DOHH2 (cell line): ENCODE measurements around the gene P3R3URF.

ENCODE experiments used
- H3F3A ChIP-seq: fragments of 200-600 bp; sonication (generic), shearing (Covaris generic); 2 replicates; pipeline ENCODE4 v1.6.0; 2016; ENCODE audit warnings: antibody characterized with exemption, mild to moderate bottlenecking; ENCODE audit not compliant: control insufficient read depth, insufficient read depth
- H3K27ac ChIP-seq: fragments of 200-600 bp; sonication (generic); 2 replicates; pipeline ENCODE4 v1.5.1; 2014; ENCODE audit warnings: low read depth, mild to moderate bottlenecking, low read length, moderate library complexity
- H3K27me3 ChIP-seq: fragments of 200-600 bp; sonication (generic); 2 replicates; pipeline ENCODE4 v1.6.1; 2014; ENCODE audit warnings: mild to moderate bottlenecking, low read length, mixed read lengths; ENCODE audit not compliant: control insufficient read depth
- H3K36me3 ChIP-seq: fragments of 200-600 bp; sonication (generic); 2 replicates; pipeline ENCODE4 v1.6.1; 2014; ENCODE audit warnings: mild to moderate bottlenecking, low read length, moderate library complexity, mixed read lengths; ENCODE audit not compliant: control insufficient read depth
- H3K4me1 ChIP-seq: fragments of 200-600 bp; sonication (generic); 2 replicates; pipeline ENCODE4 v1.6.1; 2014; ENCODE audit warnings: mild to moderate bottlenecking, low read length, mixed read lengths; ENCODE audit not compliant: control insufficient read depth
- H3K4me2 ChIP-seq: fragments of 200-600 bp; sonication (generic); 2 replicates; pipeline ENCODE4 v1.6.0; 2014; ENCODE audit warnings: mild to moderate bottlenecking, low read length, moderate library complexity
- H3K4me3 ChIP-seq: fragments of 200-600 bp; sonication (generic); 2 replicates; pipeline ENCODE4 v1.5.1; 2014; ENCODE audit warnings: mild to moderate bottlenecking, low read length, mixed read lengths
- H3K79me2 ChIP-seq: fragments of 200-600 bp; sonication (generic); 2 replicates; pipeline ENCODE4 v1.6.1; 2014; ENCODE audit warnings: mild to moderate bottlenecking, low read length, mixed read lengths; ENCODE audit not compliant: control insufficient read depth
- H3K9me2 ChIP-seq: fragments of 200-600 bp; sonication (generic); replicated peaks from 2 replicates; pipeline ENCODE4 v1.6.1; 2014; ENCODE audit warnings: mild to moderate bottlenecking, low read length, mixed read lengths; ENCODE audit not compliant: control insufficient read depth
- H3K9me3 ChIP-seq: fragments of 200-600 bp; sonication (generic); 2 replicates; pipeline ENCODE4 v1.6.1; 2014; ENCODE audit warnings: antibody characterized with exemption, low read length, mixed read lengths; ENCODE audit not compliant: control insufficient read depth, insufficient read depth
- H4K20me1 ChIP-seq: fragments of 200-600 bp; sonication (generic); 2 replicates; pipeline ENCODE4 v1.6.0; 2014; ENCODE audit warnings: low read depth, mild to moderate bottlenecking, antibody characterized with exemption, low read length, moderate library complexity; ENCODE audit not compliant: control insufficient read depth, insufficient read depth
- EZH2phosphoT487 ChIP-seq: fragments of 200-600 bp; sonication (generic); IDR thresholded peaks from 2 replicates; pipeline ENCODE4 v1.6.1; 2017; ENCODE audit warnings: borderline replicate concordance, mild to moderate bottlenecking, antibody characterized with exemption, low read length, moderate library complexity, mixed read lengths
- TF ChIP-seq, protein P1 (sequence below): fragments of 200-600 bp; sonication (generic); IDR thresholded peaks from one replicate; pipeline ENCODE4 v1.5.1; 2014; ENCODE audit warnings: antibody characterized with exemption, mild to moderate bottlenecking, low read depth, low read length; ENCODE audit not compliant: poor library complexity, severe bottlenecking

Gene P3R3URF

DNA sequence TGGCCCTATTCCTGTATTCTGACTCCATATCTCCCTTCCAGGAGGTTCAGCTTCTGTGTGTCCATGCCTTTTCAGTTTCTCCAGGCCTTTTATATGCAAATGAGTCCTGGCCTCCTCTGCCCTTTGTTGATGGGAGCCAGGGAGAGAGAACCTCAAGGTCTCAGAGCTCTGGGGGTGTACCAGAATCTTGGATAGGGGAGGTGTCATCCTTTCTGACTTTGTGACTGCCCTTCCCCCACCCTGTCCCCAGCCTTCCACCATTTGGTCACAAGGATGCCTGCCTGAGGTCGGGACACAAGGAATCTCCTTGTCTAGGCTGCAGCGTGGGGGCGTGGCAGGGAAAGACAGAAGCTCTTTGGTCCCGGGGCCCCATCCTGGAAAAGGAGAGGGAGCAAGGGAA, 45.5 kb upstream of the P3R3URF start:
- Histone ChIP-seq H3K79me2 (no peaks in the 10 kb centered on the region), H4K20me1 (no peaks in the 10 kb centered on the region), H3K9me3 (no peaks in the 10 kb centered on the region), H3F3A (no peaks in the 10 kb centered on the region), H3K36me3 (no peaks in the 10 kb centered on the region), H3K4me2 (no peak overlapping the region), H3K4me1 (peaks cover 14% of the 10 kb centered on the region), H3K4me3 (no peak overlapping the region), H3K9me2 (no peaks in the 10 kb centered on the region), H3K27me3 (peaks cover 4% of the 10 kb centered on the region; the same call in 1 of the 2 replicates), H3K27ac (no peak overlapping the region)
- TF ChIP-seq, protein P1, sequence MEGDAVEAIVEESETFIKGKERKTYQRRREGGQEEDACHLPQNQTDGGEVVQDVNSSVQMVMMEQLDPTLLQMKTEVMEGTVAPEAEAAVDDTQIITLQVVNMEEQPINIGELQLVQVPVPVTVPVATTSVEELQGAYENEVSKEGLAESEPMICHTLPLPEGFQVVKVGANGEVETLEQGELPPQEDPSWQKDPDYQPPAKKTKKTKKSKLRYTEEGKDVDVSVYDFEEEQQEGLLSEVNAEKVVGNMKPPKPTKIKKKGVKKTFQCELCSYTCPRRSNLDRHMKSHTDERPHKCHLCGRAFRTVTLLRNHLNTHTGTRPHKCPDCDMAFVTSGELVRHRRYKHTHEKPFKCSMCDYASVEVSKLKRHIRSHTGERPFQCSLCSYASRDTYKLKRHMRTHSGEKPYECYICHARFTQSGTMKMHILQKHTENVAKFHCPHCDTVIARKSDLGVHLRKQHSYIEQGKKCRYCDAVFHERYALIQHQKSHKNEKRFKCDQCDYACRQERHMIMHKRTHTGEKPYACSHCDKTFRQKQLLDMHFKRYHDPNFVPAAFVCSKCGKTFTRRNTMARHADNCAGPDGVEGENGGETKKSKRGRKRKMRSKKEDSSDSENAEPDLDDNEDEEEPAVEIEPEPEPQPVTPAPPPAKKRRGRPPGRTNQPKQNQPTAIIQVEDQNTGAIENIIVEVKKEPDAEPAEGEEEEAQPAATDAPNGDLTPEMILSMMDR = no peak
- no peak for TF ChIP-seq EZH2phosphoT487

DNA sequence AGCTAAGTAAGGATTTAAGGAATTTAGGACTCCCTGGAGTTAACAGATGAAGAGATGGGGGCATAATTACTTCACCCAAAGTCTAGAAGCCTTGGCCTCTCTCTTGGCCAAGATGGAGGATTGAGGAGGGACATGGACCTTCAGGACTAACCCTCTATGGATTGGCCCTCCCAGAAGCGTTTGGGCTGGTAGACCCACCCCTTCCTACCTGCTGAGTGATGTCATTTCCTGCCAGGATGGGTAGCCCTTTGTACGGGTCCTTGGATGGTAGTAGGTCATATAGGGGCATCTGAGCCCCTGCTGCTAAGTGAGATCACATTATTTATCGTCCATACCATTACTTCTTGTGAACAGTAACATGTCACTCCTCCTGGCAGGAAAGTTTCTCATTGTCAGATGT, 44.5 kb upstream of the P3R3URF start:
- Histone ChIP-seq H3K27ac (no peak overlapping the region), H3K4me2 (no peak overlapping the region), H3K9me3 (no peaks in the 10 kb centered on the region)

DNA sequence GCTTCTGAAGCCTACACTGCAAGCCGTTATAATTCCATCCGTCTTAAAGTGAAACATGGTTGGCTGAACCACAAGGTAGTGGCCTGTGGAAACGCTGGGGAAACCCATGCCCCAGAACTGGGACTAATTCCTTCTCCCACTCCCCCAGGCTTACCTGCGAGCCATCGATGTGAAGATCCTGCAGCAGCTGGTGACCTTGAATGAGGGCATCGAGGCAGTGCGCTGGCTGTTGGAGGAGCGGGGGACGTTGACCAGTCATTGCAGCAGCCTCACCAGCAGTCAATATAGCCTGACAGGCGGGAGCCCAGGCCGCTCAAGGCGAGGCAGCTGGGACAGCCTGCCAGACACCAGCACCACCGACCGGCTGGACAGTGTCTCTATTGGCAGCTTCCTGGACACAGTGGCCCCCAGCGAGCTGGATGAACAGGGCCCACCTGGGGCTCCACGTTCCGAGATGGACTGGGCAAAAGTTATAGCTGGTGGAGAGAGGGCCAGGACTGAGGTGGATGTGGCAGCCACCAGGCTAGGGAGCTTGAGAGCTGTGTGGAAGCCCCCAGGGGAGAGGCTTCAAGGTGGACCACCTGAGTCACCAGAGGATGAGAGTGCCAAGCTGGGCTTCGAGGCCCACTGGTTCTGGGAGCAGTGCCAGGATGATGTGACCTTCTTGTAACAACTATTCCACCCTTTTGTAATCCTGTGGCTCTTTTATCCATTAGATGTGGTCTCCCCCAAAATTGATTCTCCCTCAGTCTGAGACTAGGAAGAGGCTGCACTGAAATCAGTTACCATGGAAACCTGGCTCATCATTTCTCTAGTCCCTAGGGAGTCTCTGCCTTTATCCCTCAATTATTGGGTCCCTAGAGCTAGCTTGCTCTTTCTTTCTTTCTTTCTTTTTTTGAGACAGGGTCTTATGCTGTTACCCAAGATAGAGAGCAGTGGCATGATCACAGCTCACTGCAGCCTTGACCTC, 43.5 kb upstream of the P3R3URF start:
- Histone ChIP-seq H3K4me2 (no peak overlapping the region), H4K20me1 (no peaks in the 10 kb centered on the region), H3K27me3 (peaks cover 4% of the 10 kb centered on the region; the same call in 1 of the 2 replicates), H3F3A (no peaks in the 10 kb centered on the region), H3K9me3 (no peaks in the 10 kb centered on the region), H3K4me3 (no peak overlapping the region), H3K9me2 (no peaks in the 10 kb centered on the region), H3K36me3 (no peaks in the 10 kb centered on the region), H3K4me1 (peaks cover 14% of the 10 kb centered on the region), H3K79me2 (no peaks in the 10 kb centered on the region), H3K27ac (no peak overlapping the region)
- no peak for TF ChIP-seq EZH2phosphoT487
- TF ChIP-seq, protein P1 = no peak

More for the DNA sequence above, 44.5 kb upstream of the P3R3URF start:
- Histone ChIP-seq H3K79me2 (no peaks in the 10 kb centered on the region), H3K4me1 (peaks cover 14% of the 10 kb centered on the region), H3F3A (no peaks in the 10 kb centered on the region), H4K20me1 (no peaks in the 10 kb centered on the region), H3K36me3 (no peaks in the 10 kb centered on the region), H3K27me3 (peaks cover 4% of the 10 kb centered on the region; the same call in 1 of the 2 replicates), H3K4me3 (no peak overlapping the region), H3K9me2 (no peaks in the 10 kb centered on the region)
- TF ChIP-seq, protein P1 = no peak
- no peak for TF ChIP-seq EZH2phosphoT487
